ENCODE measurements around the gene CHST11.

Gene CHST11

DNA sequence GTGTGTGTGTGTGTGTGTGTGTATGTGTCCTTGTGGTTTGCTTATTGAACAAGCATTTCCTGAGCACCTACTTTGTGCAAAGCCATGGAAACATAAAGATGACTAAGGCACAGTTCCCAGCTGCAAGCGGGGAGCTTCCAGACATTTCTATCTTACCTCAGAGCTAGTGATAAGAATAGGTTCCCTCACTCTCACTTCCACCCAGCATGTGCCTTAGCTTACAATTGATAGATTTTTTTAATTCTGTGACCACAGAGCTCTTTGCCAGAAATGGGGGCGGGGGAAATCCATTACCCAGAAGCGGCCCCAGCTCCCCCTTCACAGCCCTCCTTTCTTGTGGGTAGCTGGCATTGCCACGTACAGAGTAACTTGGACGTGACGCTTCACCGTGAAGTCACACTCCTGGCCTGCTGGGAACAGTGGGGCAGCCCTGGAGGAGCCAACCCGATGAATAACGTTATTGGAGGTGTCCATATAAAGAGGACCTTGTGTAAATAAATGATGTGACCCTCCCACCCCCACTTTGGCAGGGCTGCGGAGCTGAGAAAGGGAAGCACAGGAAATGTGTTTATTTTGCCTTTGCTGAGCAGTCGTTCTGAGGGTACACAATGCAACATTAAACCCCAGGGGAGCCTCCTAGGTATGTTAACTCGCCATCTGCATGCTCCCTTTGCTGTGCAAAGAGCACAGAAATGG is 238.9 kb downstream of the CHST11 start:
- no peak for TF ChIP-seq CTCF (IDR thresholded peaks at IDR 0.05; ENCODE audit: low read depth, low read length)
- DNase-seq (ENCODE audit: low read depth, low spot score) = peak; percentile 98
- in situ Hi-C loops (cut with HindIII; ENCODE audit: low sequenced_read_pairs) = no loop called here
- no peak overlapping the region for H3K4me3 ChIP-seq (ENCODE audit: low read depth, low read length)

GRCh38 chr12:104697186-104697585 is 240.4 kb downstream of the CHST11 start:
- in situ Hi-C loops (cut with HindIII; ENCODE audit: low sequenced_read_pairs) = no loop called here
- no peak for TF ChIP-seq CTCF (IDR thresholded peaks at IDR 0.05; ENCODE audit: low read depth, low read length)
- H3K4me3 ChIP-seq (ENCODE audit: low read depth, low read length) = no peak overlapping the region
- no peak for DNase-seq (ENCODE audit: low read depth, low spot score)

GRCh38 chr12:104698871-104699270 is 242.1 kb downstream of the CHST11 start:
- no peak overlapping the region for H3K4me3 ChIP-seq (ENCODE audit: low read depth, low read length)
- no peak for TF ChIP-seq CTCF (IDR thresholded peaks at IDR 0.05; ENCODE audit: low read depth, low read length)
- in situ Hi-C loops (cut with HindIII; ENCODE audit: low sequenced_read_pairs) = no loop called here
- DNase-seq (ENCODE audit: low read depth, low spot score) = peak; percentile 32

GRCh38 chr12:104699489-104700190 is 242.9 kb downstream of the CHST11 start:
- in situ Hi-C loops (cut with HindIII; ENCODE audit: low sequenced_read_pairs) = no loop called here
- H3K4me3 ChIP-seq (ENCODE audit: low read depth, low read length) = no peak overlapping the region
- no peak for DNase-seq (ENCODE audit: low read depth, low spot score)
- TF ChIP-seq CTCF (IDR thresholded peaks at IDR 0.05; ENCODE audit: low read depth, low read length) = no peak

DNA sequence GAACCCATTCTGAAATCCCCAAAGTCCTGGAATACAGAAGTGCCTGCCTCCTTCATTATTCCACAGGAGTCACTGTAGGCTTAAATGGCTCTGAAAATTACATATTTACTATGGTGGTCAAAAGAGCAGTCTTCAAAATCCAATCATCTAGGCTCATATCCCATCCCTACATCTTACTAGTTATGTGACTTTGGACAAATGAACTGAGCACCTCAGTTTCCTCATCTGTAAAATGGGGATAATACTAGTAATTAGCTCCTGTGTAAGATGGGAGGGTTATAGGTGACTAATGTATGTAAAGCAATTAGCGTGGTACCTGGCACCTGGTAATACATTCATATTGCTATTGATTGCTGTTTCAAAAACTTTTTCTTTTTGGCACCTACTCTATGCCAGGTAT is 243.6 kb downstream of the CHST11 start:
- no peak for TF ChIP-seq CTCF (IDR thresholded peaks at IDR 0.05; ENCODE audit: low read depth, low read length)
- in situ Hi-C loops (cut with HindIII; ENCODE audit: low sequenced_read_pairs) = no loop called here
- no peak overlapping the region for H3K4me3 ChIP-seq (ENCODE audit: low read depth, low read length)
- DNase-seq (ENCODE audit: low read depth, low spot score) = no peak

DNA sequence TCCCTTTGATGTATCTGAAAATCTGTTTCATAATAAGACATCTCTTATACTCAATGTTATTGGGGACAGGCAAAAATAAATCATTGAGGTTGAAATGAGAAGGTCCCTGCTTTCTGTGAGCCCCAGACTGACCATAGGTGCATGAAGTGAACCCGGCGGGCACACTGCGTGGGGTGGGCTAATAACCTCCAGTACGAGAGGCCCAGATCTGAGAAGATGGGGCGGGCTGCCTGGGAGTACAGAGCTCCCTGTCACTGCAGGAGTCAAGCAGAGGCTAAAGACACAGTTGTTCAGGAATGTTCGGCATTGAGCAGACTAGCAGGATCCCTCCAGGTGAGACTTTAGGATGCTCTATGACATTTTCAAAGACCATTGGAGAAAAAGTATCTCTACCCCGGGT is 244.6 kb downstream of the CHST11 start:
- in situ Hi-C loops (cut with HindIII; ENCODE audit: low sequenced_read_pairs) = no loop called here

More for the DNA sequence above, 244.6 kb downstream of the CHST11 start:
- TF ChIP-seq CTCF (IDR thresholded peaks at IDR 0.05; ENCODE audit: low read depth, low read length) = no peak
- no peak for DNase-seq (ENCODE audit: low read depth, low spot score)
- no peak overlapping the region for H3K4me3 ChIP-seq (ENCODE audit: low read depth, low read length)

Data from astrocyte of the spinal cord (primary cell).